ENCODE results near the gene IPO11.
"Not testable (repeated sequence)": the region's sequence is repeated elsewhere in the genome, so short reads cannot be mapped to it uniquely, and the experiment has no call there.

IPO11 gene

DNA sequence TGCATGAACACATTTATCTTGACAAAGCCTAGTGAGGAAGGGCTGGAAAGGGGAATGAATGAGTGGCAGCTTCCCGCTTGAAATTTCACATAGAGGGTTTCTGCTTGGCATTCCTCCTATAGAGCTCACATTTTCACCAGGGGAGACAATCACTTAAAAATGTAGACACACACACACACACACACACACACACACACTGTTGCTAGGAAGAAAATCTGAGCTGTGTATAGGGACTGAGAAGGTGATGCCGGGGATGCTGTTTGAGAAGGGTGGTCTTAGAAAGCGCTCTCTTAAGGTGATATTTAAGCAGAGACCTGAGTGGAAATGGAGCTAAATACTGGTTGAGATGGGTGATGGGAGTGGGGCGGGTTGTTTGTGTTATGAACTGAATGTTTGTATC, 236.5 kb downstream of the IPO11 start:
- no peak for DNase-seq (ENCODE audit: low read depth)

DNA sequence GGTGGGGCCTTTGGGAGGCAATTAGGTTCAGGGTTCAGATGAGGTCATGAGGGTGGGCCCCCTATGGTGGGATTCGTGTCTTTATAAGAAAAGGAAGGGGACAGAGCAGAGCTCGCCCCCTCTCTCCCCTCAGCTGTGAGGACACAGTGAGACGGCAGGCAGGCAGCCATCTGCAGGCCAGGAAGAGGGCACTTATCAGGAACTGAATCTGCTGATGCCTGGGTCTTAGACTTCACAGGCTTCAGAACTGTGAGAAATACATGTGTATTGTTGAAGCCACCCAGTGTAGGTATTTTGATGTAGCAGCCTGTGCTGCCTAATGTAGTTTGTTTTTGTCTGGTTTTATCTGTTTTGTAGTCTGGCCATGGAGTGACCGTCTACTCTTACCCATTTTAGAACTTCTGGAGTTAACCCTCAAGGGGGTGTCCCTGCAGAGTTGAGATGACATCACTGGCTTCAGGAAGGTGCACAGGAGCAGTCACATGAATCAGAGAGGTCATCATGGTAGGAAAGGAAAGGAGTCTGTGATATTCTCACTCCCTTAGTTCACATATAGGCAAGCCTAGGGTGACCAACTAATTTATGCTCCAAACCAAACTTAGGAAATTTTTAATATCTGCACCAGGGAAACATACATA, 237.0 kb downstream of the IPO11 start:
- no peak for DNase-seq (ENCODE audit: low read depth)

DNA sequence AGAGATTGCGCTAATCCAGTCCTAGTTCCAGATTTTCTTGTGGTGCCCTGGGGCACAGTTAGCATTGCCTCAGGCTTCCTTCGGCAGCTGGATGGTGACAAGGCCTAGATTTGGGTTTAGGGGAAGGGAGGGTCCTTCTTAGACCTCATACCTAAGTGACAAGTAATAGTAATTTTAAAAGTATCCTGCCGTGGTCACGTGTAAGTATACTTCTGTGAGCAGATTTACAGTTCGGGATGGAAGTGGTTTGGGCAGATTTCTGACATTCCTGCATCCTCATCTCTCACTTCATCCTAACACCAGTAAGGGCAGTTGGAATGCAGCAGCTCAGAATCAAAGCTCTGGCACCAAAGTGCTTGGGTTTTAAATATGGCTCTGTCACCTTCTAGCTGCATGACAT, 237.6 kb downstream of the IPO11 start:
- DNase-seq (ENCODE audit: low read depth) = no peak

DNA sequence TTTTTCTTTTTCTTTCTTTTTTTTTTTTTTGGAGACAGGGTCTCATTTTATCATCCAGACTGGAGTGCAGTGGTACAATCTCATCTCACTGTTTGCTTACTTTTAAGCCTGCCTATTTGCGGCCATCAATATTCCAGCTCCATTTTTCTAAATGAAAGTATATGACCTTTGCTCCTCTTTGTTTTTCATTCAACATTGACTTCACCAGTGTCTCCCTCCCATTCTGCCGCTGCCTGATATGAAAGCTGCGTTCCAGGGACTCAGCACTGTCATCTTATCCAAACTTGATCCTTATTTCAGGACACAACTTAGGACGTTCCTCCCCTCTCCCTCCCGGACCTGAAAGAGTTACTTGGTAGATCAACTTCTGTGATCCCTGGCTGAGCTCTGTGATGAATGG, 239.7 kb downstream of the IPO11 start:
- no peak for DNase-seq (ENCODE audit: low read depth)

DNA sequence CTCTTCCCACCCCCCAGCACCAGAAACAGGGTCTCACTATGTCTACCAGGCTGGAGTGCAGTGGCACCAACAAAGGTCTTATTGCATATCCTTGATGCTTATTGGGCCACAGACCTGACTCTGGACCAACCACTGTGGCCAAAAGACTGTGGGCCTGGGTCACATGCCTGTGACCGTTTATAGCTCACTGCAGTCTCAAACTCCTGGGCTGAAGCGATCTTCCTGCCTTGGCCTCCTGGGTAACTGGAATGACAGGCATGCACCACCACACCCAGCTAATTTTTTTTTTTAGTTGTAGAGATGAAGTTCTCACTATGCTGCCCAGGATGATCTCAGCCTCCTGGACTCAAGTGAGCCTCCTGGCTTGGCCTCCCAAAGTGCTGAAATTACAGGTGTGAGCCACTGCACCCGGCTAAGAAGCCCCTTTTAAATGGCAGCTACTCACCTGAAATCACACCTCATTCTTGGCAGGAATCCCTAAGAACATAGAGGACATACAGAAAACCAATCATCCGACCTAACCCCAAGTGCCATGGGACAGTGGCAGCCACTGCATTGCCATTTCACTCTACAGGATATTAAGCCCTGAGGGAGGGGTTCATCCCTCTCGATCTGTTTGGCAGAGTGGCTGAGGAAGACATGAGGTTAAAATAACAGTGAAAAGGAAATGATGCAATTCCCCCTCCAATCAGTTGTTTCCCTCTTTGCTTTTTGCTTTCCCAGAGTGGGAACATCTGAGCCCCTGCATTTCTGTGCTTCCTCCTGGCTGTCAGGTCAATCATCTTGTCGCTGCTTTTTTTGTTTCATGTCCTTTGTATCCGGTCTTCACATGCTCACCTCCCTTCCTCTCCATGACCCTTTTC, 240.7 kb downstream of the IPO11 start:
- DNase-seq (ENCODE audit: low read depth) = no peak

DNA sequence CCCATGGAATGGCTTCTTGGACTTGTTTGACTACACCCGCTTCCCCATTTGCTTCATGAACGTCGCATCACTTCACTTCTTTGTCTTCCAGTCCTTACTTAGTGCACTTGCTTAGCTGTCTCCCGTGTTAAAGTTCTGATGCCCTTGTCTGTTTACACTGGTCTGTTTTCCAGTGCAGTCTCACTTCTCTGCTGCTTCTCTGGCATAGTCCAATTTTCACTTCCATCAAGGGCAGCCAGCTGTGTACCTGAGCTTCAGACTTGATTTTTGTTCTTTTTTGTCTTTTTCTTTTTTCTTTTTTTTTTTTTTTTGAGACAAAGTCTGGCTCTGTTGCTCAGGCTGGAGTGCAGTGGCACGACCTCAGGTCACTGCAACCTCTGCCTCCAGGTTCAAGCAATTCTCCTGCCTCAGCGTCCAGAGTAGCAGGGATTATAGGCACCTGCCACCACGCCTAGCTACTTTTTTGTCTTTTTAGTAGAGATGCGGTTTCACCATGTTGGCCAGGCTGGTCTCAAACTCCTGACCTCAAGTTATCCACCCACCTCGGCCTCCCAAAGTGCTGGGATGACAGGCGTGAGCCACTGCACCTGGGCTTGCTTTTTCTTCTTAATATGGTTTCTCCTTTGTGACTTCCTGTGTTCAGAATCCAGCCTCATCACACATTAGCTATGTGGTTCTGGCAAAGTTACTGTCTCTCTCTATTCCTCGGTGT, 241.5 kb downstream of the IPO11 start:
- no peak for DNase-seq (ENCODE audit: low read depth)

DNA sequence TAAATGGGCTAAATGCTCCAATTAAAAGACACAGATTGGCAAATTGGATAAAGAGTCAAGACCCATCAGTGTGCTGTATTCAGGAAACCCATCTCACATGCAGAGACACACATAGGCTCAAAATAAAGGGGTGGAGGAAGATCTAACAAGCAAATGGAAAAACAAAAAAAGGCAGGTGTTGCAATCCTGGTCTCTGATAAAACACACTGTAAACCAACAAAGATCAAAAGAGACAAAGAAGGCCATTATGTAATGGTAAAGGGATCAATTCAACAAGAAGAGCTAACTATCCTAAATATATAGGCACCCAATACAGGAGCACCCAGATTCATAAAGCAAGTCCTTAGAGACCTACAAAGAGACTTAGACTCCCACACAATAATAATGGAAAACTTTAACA, 245.2 kb downstream of the IPO11 start:
- not testable (repeated sequence) for DNase-seq (ENCODE audit: low read depth)

DNA sequence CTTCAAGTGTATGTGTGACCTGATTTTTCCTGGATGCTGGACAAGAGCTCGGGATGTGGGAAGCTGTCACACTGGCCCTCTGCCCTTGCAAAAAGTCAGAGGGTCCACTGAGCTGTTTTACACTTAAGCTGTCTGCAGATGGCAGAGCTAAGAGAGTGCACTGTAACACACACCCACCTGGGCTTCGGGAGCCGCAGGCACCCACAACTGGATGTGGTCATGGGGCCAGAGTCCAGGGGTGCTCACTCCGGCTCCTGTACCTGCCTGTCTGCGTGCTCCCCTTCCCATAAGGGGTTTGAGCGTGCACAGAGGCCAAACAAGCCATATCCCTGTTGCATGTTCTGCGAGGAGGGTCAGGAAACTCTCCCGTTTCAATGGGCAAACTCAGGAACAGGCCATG, 248.6 kb downstream of the IPO11 start:
- DNase-seq (ENCODE audit: low read depth) = no peak

DNA sequence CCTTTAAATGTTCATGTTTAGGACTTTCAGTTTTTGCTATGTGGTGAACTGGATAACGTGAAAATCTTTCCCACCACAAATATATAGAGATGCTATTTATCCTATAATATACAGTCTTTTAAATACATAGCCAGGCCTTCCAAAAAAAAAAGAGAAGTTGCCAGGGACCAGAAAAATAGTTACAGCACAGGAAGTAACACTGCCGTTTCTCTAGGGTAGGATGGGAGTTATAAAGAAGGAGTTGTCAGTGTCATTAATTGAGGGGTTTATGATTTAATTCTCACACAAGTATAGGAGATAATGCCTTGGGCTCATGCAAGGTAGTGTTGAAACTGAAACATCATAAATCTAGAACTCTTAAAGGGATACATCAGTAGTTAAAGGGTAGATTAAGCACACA, 250.0 kb downstream of the IPO11 start:
- no peak for DNase-seq (ENCODE audit: low read depth)

DNA sequence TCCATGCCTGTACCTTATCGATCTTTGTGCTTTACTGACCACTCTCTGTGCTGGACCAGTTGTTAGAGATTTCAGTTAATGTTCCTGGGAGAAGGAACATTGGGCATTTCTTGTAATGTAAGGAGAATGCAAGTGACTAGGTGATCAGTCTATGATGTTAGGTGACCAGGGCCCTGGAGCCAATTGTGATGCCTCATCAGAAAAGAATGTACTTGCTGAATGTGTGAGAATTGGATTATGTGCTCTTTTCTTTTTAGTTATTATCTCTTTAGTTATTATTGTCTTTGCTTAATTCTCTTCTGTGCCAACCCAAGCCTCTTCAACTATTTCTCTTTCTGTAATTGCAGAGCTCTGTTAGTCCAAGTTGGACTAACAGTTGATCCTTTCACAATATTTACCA, 258.9 kb downstream of the IPO11 start:
- DNase-seq (ENCODE audit: low read depth) = no peak

DNA sequence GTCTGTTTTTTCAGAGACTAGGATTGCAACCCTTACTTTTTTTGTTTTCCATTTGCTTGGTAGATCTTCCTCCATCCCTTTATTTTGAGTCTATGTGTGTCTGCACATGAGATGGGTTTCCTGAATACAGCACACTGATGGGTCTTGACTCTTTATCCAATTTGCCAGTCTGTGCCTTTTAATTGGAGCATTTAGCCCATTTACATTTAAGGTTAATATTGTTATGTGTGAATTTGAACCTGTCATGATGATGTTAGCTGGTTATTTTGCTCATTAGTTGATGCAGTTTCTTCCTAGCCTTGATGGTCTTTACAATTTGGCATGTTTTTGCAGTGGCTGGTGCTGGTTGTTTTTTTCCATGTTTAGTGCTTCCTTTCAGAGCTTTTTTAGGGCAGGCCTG, 264.0 kb downstream of the IPO11 start:
- not testable (repeated sequence) for DNase-seq (ENCODE audit: low read depth)

Data from stimulated activated CD4-positive, alpha-beta T cell treated with anti-CD3 and anti-CD28 coated beads, Interleukin-2, amount 100 ng/mL, for 4 hours (primary cell).